NB4 (cell line): ENCODE results near the gene TTLL5.

Experiments
- CTCF ChIP-seq: IDR thresholded peaks from one replicate; pipeline ENCODE4 v1.5.1; 2012; ENCODE audit warnings: low read depth, low read length
- MAX ChIP-seq: IDR thresholded peaks from 2 replicates; pipeline ENCODE4 v1.6.1; 2011; ENCODE audit warnings: low read depth, low read length
- MYC ChIP-seq: IDR thresholded peaks from 2 replicates; pipeline ENCODE4 v1.6.1; 2011; ENCODE audit warnings: low read depth, low read length
- POLR2A ChIP-seq: IDR thresholded peaks from 2 replicates; pipeline ENCODE4 v1.6.1; 2011; ENCODE audit warnings: mild to moderate bottlenecking; ENCODE audit not compliant: insufficient read length; ENCODE audit errors: extremely low read depth

GRCh38 chr14:76002383-76002782 is 341.3 kb downstream of the TTLL5 start:
- TF ChIP-seq CTCF (no peak), MAX (no peak), POLR2A (no peak), MYC (no peak)
